Liver (tissue), 9 donors: ENCODE data around the gene ZNF341. TPM values are rescaled to one million over a fixed set of nuclear protein-coding genes. Genes with fewer than 3 reads are reported as not detected.
"Not testable (repeated sequence)": the region's sequence is repeated elsewhere in the genome, so short reads cannot be mapped to it uniquely, and the experiment has no call there.

Experiments used
- DNase-seq: peaks from one replicate; pipeline ENCODE4 v3.0.0-alpha.2; 2017; ENCODE audit warnings: low spot score
- H3K27ac ChIP-seq, 2 donors: one replicate each; pipeline ENCODE4 v1.7.0; 2013; ENCODE audit warnings: inconsistent platforms in 2 of 2, low read length in 2 of 2, control low read depth in 1 of 2, low read depth in 1 of 2, mild to moderate bottlenecking in 1 of 2
- H3K27me3 ChIP-seq, 4 donors: one replicate each; pipeline versions ENCODE4 v1.6.1 to v1.7.0; 2013; ENCODE audit warnings: low read length in 3 of 4, inconsistent platforms in 1 of 4, mild to moderate bottlenecking in 1 of 4, moderate library complexity in 1 of 4; ENCODE audit not compliant: control insufficient read depth in 4 of 4, insufficient read depth in 4 of 4
- H3K36me3 ChIP-seq, 4 donors: one replicate each; pipeline versions ENCODE4 v1.6.1 to v1.7.0; 2013; ENCODE audit warnings: low read length in 3 of 4, mild to moderate bottlenecking in 3 of 4, low read depth in 1 of 4, moderate library complexity in 1 of 4; ENCODE audit not compliant: control insufficient read depth in 4 of 4, insufficient read depth in 3 of 4
- H3K4me1 ChIP-seq, 4 donors: one replicate each; pipeline versions ENCODE4 v1.6.1 to v1.7.0; 2013; ENCODE audit warnings: low read length in 3 of 4, mild to moderate bottlenecking in 3 of 4, moderate library complexity in 1 of 4; ENCODE audit not compliant: control insufficient read depth in 4 of 4, insufficient read depth in 4 of 4
- H3K4me3 ChIP-seq, 3 donors: one replicate each; pipeline versions ENCODE4 v1.6.1 to v1.7.0; 2013; ENCODE audit warnings: low read length in 3 of 3, control low read depth in 1 of 3, low read depth in 1 of 3, mild to moderate bottlenecking in 1 of 3
- H3K9ac ChIP-seq, 2 donors: one replicate each; pipeline ENCODE4 v1.7.0; 2013; ENCODE audit warnings: low read length in 2 of 2, mild to moderate bottlenecking in 2 of 2, moderate library complexity in 2 of 2, control low read depth in 1 of 2, low read depth in 1 of 2
- H3K9me3 ChIP-seq, 4 donors: one replicate each; pipeline versions ENCODE4 v1.6.1 to v1.7.0; 2013; ENCODE audit warnings: low read length in 3 of 4; ENCODE audit not compliant: control insufficient read depth in 4 of 4
- EGR1 ChIP-seq, 2 donors: IDR thresholded peaks; 2 replicates each; pipeline ENCODE4 v1.6.1; 2016 to 2018; ENCODE audit warnings: antibody characterized with exemption in 2 of 2, low read depth in 2 of 2
- FOXA2 ChIP-seq: IDR thresholded peaks from 2 replicates; pipeline ENCODE4 v1.6.1; 2016; ENCODE audit warnings: antibody characterized with exemption
- HNF4A ChIP-seq, 2 donors: conservative IDR thresholded peaks; 2 replicates each; pipeline ENCODE4 v1.6.1; 2016; ENCODE audit warnings: antibody characterized with exemption in 2 of 2, mild to moderate bottlenecking in 2 of 2
- HNF4G ChIP-seq: IDR thresholded peaks from 2 replicates; pipeline ENCODE4 v1.6.1; 2016; ENCODE audit warnings: antibody characterized with exemption
- JUND ChIP-seq, 2 donors: IDR thresholded peaks; 2 replicates each; pipeline ENCODE4 v1.6.1; 2016; ENCODE audit warnings: antibody characterized with exemption in 2 of 2
- NR2F2 ChIP-seq: IDR thresholded peaks from 2 replicates; pipeline ENCODE4 v1.6.1; 2016; ENCODE audit warnings: antibody characterized with exemption
- RAD21 ChIP-seq, 2 donors: IDR thresholded peaks; 2 replicates each; pipeline ENCODE4 v1.6.1; 2016; ENCODE audit warnings: antibody characterized with exemption in 2 of 2, mild to moderate bottlenecking in 2 of 2
- RXRA ChIP-seq, 2 donors: IDR thresholded peaks; 2 replicates each; pipeline ENCODE4 v1.6.1; 2017 to 2018; ENCODE audit warnings: antibody characterized with exemption in 2 of 2, mild to moderate bottlenecking in 1 of 2
- SP1 ChIP-seq: IDR thresholded peaks from 2 replicates; pipeline ENCODE4 v1.6.1; 2018; ENCODE audit warnings: antibody characterized with exemption, mild to moderate bottlenecking
- YY1 ChIP-seq: IDR thresholded peaks from 2 replicates; pipeline ENCODE4 v1.6.1; 2016; ENCODE audit warnings: antibody characterized with exemption, mild to moderate bottlenecking
- WGBS: extraction: QIAGEN DNeasy Blood & Tissue Kit; methylation state at CpG from one replicate; pipeline ENCODE4 v1.1.7; 2013; 5-methylcytosine and 5-hydroxymethylcytosine counted together
- polyA plus RNA-seq, 2 donors: library from polyadenylated mRNA; stranded (reverse) in 1 of 2; unstranded in 1 of 2; fragments of 200-250 nt in 1 of 2; fragments of >200 nt in 1 of 2; fragmentation: Nextera tagmentation in 1 of 2; extraction: Ambion mirVana in 1 of 2; gene quantifications; one replicate each; pipeline versions ENCODE4 v1.2.1 to v1.2.3, GENCODE V29; 2013 to 2015
- total RNA-seq, 2 donors: library from RNA; depleted of rRNA; stranded (reverse); fragments of >200 nt; gene quantifications; one replicate each; pipeline ENCODE4 v1.2.3, GENCODE V29; 2014
- TF ChIP-seq, protein P1 (sequence below): fragments of 150-350 bp; IDR thresholded peaks from 2 replicates; pipeline ENCODE4 v1.5.1; 2017; ENCODE audit warnings: improper control_type of control experiment, low read depth, low read length; ENCODE audit not compliant: missing input control
- TF ChIP-seq, protein P2 (sequence below): IDR thresholded peaks from 2 replicates; pipeline ENCODE4 v1.6.1; 2016; ENCODE audit warnings: antibody characterized with exemption
- TF ChIP-seq, protein P3 (sequence below): IDR thresholded peaks from 2 replicates; pipeline ENCODE4 v1.6.1; 2016; ENCODE audit warnings: antibody characterized with exemption, mild to moderate bottlenecking
- TF ChIP-seq, protein P4 (sequence below): IDR thresholded peaks from 2 replicates; pipeline ENCODE4 v1.6.1; 2016; ENCODE audit warnings: antibody characterized with exemption
- TF ChIP-seq, protein P5 (sequence below): IDR thresholded peaks from 2 replicates; pipeline ENCODE4 v1.6.1; 2016; ENCODE audit warnings: antibody characterized with exemption
- donor health status: healthy.
- donor health status: healthy.
- donor health status: healthy.
- donor health status: healthy.
- donor health status: healthy.

Gene ZNF341
- total and polyA plus RNA-seq, 4 donors, result 0.69 to 1.1 (median 0.82) TPM

DNA sequence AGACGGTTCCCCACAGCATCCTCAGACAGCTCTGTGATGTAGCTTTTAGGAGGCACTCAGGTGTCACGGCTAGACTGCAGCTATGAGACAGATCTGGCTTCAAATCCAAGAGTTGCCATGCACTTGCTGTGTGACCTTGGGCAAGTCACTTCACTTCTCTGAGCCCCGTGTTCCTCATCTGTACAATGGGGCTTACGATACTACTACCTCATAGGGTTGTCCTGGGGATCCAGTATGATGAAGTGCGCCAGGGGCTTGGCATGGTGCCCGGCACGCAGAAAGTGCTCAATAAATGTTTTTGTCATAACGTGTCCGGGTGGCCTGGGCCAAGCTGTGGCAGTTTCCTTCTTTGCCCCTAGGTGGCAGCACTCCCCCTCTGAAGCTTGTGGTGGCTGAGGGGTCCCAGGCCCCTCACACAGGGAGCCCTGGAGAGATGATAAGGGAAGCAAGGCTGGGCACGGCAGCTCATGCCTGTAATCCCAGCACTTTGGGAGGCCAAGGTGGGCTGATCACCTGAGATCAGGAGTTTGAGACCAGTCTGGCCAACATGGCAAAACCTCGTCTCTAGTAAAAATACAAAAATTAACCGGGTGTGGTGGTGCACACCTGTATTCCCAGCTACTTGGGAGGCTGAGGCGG, 60.3 kb downstream of the ZNF341 start:
- peak; percentile 61 for DNase-seq
- no peaks in the 10 kb centered on the region for H3K9me3 ChIP-seq
- H3K4me1 ChIP-seq, result no peaks in the 10 kb centered on the region
- 70% methylated on average over 13 of the region's 13 CpGs for WGBS
- H3K27me3 ChIP-seq, result no peaks in the 10 kb centered on the region
- TF ChIP-seq RAD21 (IDR thresholded peaks at IDR 0.05) (peak; percentile 72 to 84), SP1 (no peak)
- TF ChIP-seq, protein P1, sequence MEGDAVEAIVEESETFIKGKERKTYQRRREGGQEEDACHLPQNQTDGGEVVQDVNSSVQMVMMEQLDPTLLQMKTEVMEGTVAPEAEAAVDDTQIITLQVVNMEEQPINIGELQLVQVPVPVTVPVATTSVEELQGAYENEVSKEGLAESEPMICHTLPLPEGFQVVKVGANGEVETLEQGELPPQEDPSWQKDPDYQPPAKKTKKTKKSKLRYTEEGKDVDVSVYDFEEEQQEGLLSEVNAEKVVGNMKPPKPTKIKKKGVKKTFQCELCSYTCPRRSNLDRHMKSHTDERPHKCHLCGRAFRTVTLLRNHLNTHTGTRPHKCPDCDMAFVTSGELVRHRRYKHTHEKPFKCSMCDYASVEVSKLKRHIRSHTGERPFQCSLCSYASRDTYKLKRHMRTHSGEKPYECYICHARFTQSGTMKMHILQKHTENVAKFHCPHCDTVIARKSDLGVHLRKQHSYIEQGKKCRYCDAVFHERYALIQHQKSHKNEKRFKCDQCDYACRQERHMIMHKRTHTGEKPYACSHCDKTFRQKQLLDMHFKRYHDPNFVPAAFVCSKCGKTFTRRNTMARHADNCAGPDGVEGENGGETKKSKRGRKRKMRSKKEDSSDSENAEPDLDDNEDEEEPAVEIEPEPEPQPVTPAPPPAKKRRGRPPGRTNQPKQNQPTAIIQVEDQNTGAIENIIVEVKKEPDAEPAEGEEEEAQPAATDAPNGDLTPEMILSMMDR, result peak; percentile 69
- H3K4me3 ChIP-seq, result no peak overlapping the region
- H3K9ac ChIP-seq, result no peak overlapping the region
- H3K36me3 ChIP-seq, result no peaks in the 10 kb centered on the region
- no peak overlapping the region for H3K27ac ChIP-seq

DNA sequence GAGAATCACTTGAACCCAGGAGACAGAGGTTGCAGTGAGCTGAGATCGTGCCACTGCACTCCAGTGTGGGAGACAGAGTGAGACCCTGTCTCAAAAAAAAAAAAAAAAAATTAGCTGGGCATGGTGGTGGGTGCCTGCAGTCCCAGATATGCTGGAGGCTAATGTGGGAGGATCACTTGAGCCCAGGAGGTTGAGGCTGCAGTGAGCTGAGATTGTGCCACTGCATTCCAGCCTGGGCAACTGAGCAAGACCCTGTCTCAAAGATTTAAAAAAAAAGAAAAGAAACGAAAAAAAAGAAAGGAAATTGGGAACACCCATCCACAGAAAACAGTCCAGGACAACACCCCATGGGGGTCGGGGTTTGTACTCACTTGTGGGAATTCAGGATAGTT, 60.8 kb downstream of the ZNF341 start:
- H3K36me3 ChIP-seq, H3K9ac ChIP-seq, H3K27me3 ChIP-seq, DNase-seq, H3K4me1 ChIP-seq, H3K4me3 ChIP-seq, H3K27ac ChIP-seq, H3K9me3 ChIP-seq: not testable (repeated sequence)
- WGBS, result 68% methylated on average over 3 of the region's 3 CpGs

DNA sequence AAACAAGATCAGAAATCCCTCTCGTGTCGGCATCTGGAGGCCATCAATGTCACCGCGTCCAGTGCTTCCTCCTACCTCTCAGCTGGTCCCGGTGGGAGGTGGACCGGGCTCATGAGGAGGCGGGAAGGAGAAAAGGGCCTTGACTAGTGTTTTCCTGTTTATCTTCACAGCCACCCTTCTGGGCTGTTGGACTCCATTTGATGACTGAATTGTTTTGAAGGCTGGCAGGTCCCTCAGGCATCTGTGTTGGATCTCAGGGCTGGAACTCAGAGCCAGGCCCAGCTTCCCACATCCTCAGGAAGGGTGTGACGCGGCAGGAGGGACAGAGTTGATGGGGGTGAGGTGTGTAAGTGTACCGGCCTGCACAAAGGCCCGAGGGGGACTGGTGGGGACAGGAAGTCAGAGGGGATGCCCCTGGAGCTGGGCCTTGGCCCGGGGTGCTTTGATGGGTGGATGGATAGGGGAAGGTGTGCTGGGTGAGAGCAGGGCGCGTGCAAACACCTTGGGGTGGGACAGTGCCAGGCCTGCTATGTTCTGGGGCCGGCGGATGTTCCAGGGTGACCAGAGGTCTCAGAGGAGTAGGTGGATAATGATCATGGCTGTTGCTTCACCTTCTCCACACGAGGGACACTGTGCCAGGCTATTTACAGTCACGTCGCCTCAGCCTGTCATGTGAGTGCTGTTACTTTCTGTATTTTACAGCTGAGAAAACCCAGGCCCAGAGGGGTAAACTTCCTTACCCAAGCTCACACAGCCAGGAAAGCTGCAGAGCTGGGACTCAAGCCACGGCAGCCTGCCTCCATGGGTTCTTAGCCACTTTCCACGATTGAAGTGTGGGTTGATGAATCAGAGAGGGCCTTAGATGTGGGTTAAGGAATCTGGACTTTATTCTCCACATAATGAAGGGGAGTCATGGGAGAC, 61.5 kb downstream of the ZNF341 start:
- Histone ChIP-seq H3K4me1 (no peaks in the 10 kb centered on the region), H3K4me3 (no peak overlapping the region), H3K9ac (no peak overlapping the region), H3K36me3 (no peaks in the 10 kb centered on the region), H3K27me3 (no peaks in the 10 kb centered on the region), H3K27ac (no peak overlapping the region), H3K9me3 (no peaks in the 10 kb centered on the region)
- no peak for DNase-seq
- WGBS, result 77% methylated on average over 21 of the region's 21 CpGs
- TF ChIP-seq, protein P2, sequence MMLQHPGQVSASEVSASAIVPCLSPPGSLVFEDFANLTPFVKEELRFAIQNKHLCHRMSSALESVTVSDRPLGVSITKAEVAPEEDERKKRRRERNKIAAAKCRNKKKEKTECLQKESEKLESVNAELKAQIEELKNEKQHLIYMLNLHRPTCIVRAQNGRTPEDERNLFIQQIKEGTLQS, result no peak
- TF ChIP-seq HNF4G (no peak), SP1 (no peak), RXRA (IDR thresholded peaks at IDR 0.05) (no peak), RAD21 (IDR thresholded peaks at IDR 0.05) (no peak), FOXA2 (no peak), JUND (IDR thresholded peaks at IDR 0.05) (no peak), HNF4A (conservative IDR thresholded peaks at IDR 0.05) (no peak), YY1 (no peak), NR2F2 (no peak), EGR1 (IDR thresholded peaks at IDR 0.05; ENCODE audit: low read depth in 2 of 2) (no peak)
- TF ChIP-seq, protein P1, result no peak
- TF ChIP-seq, protein P3, sequence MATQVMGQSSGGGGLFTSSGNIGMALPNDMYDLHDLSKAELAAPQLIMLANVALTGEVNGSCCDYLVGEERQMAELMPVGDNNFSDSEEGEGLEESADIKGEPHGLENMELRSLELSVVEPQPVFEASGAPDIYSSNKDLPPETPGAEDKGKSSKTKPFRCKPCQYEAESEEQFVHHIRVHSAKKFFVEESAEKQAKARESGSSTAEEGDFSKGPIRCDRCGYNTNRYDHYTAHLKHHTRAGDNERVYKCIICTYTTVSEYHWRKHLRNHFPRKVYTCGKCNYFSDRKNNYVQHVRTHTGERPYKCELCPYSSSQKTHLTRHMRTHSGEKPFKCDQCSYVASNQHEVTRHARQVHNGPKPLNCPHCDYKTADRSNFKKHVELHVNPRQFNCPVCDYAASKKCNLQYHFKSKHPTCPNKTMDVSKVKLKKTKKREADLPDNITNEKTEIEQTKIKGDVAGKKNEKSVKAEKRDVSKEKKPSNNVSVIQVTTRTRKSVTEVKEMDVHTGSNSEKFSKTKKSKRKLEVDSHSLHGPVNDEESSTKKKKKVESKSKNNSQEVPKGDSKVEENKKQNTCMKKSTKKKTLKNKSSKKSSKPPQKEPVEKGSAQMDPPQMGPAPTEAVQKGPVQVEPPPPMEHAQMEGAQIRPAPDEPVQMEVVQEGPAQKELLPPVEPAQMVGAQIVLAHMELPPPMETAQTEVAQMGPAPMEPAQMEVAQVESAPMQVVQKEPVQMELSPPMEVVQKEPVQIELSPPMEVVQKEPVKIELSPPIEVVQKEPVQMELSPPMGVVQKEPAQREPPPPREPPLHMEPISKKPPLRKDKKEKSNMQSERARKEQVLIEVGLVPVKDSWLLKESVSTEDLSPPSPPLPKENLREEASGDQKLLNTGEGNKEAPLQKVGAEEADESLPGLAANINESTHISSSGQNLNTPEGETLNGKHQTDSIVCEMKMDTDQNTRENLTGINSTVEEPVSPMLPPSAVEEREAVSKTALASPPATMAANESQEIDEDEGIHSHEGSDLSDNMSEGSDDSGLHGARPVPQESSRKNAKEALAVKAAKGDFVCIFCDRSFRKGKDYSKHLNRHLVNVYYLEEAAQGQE, result no peak
- TF ChIP-seq, protein P4, sequence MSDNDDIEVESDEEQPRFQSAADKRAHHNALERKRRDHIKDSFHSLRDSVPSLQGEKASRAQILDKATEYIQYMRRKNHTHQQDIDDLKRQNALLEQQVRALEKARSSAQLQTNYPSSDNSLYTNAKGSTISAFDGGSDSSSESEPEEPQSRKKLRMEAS, result no peak
- TF ChIP-seq, protein P5, sequence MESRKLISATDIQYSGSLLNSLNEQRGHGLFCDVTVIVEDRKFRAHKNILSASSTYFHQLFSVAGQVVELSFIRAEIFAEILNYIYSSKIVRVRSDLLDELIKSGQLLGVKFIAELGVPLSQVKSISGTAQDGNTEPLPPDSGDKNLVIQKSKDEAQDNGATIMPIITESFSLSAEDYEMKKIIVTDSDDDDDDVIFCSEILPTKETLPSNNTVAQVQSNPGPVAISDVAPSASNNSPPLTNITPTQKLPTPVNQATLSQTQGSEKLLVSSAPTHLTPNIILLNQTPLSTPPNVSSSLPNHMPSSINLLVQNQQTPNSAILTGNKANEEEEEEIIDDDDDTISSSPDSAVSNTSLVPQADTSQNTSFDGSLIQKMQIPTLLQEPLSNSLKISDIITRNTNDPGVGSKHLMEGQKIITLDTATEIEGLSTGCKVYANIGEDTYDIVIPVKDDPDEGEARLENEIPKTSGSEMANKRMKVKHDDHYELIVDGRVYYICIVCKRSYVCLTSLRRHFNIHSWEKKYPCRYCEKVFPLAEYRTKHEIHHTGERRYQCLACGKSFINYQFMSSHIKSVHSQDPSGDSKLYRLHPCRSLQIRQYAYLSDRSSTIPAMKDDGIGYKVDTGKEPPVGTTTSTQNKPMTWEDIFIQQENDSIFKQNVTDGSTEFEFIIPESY, result no peak
